Keratinocyte (primary cell): ENCODE data around the gene ALDH1A3. TPM values are rescaled to one million over a fixed set of nuclear protein-coding genes. Genes with fewer than 3 reads are reported as not detected.

ENCODE experiments used
- DNase-seq: peaks from one replicate; pipeline ENCODE4 v3.0.0-alpha.2; 2011; ENCODE audit warnings: low read depth, missing footprints, low spot score
- FAIRE-seq: peaks from 2 replicates; lab custom pipeline; 2011; peaks lifted over from hg19 to GRCh38; lab: Jason Lieb, UNC
- H2AFZ ChIP-seq: 2 replicates; pipeline ENCODE4 v1.6.0; 2012; ENCODE audit warnings: low read length, control low read depth, inconsistent platforms; ENCODE audit not compliant: control insufficient read depth
- H3K27ac ChIP-seq: 2 replicates; pipeline ENCODE4 v1.5.1; 2011; ENCODE audit warnings: low read length; ENCODE audit not compliant: control insufficient read depth, insufficient read depth
- H3K27me3 ChIP-seq: 3 replicates; pipeline ENCODE4 v1.6.0; 2011; ENCODE audit warnings: low read length; ENCODE audit not compliant: control insufficient read depth, insufficient read depth; ENCODE audit errors: extremely low read depth
- H3K36me3 ChIP-seq, 2 experiments: 2 replicates in 1 of 2; 3 replicates in 1 of 2; pipeline ENCODE4 v1.5.1; 2011; ENCODE audit warnings: low read length in 2 of 2, mild to moderate bottlenecking in 1 of 2; ENCODE audit not compliant: control insufficient read depth in 2 of 2, insufficient read depth in 2 of 2; ENCODE audit errors: extremely low read depth in 1 of 2
- H3K4me1 ChIP-seq: 3 replicates; pipeline ENCODE4 v1.5.1; 2011; ENCODE audit warnings: low read length; ENCODE audit not compliant: control insufficient read depth, insufficient read depth; ENCODE audit errors: extremely low read depth
- H3K4me2 ChIP-seq: 3 replicates; pipeline ENCODE4 v1.6.0; 2011; ENCODE audit warnings: low read depth, low read length; ENCODE audit not compliant: control insufficient read depth, insufficient read depth; ENCODE audit errors: extremely low read depth
- H3K4me3 ChIP-seq, 3 experiments: fragments of 200-600 bp in 1 of 3; sonication (generic) in 1 of 3; 2 replicates in 2 of 3; 3 replicates in 1 of 3; pipeline ENCODE4 v1.5.1; 2011 to 2016; ENCODE audit warnings: low read length in 3 of 3, mild to moderate bottlenecking in 3 of 3, control low read depth in 2 of 3, inconsistent platforms in 1 of 3, low read depth in 1 of 3, mixed read lengths in 1 of 3, mixed run types in 1 of 3, moderate library complexity in 1 of 3; ENCODE audit not compliant: control insufficient read depth in 2 of 3, insufficient read depth in 2 of 3; ENCODE audit errors: extremely low read depth in 1 of 3
- H3K79me2 ChIP-seq: 2 replicates; pipeline ENCODE4 v1.6.0; 2012; ENCODE audit warnings: low read length; ENCODE audit not compliant: control insufficient read depth, insufficient read depth
- H3K9ac ChIP-seq: 3 replicates; pipeline ENCODE4 v1.6.0; 2011; ENCODE audit warnings: low read length; ENCODE audit not compliant: control insufficient read depth, insufficient read depth; ENCODE audit errors: extremely low read depth
- H3K9me1 ChIP-seq: 3 replicates; pipeline ENCODE4 v1.6.0; 2011; ENCODE audit warnings: low read length; ENCODE audit not compliant: control insufficient read depth, insufficient read depth; ENCODE audit errors: extremely low read depth
- H3K9me3 ChIP-seq: 2 replicates; pipeline ENCODE4 v1.5.1; 2012; ENCODE audit warnings: low read depth, low read length; ENCODE audit not compliant: control insufficient read depth
- H4K20me1 ChIP-seq: 3 replicates; pipeline ENCODE4 v1.6.0; 2011; ENCODE audit warnings: low read length; ENCODE audit not compliant: control insufficient read depth, insufficient read depth; ENCODE audit errors: extremely low read depth
- EZH2 ChIP-seq: IDR thresholded peaks from one replicate; pipeline ENCODE4 v1.6.1; 2012; ENCODE audit warnings: inconsistent platforms, mild to moderate bottlenecking, low read length, moderate library complexity
- dilution Hi-C: fragments of 300-500 bp; cut with MboI; formaldehyde crosslinking; loops from one replicate; pipeline ENCODE4 v1.7.0; 2020; ENCODE audit warnings: low sequenced_read_pairs; ENCODE audit not compliant: extremely low pct_ligation_motif_present
- polyA plus RNA-seq, 5 experiments: library from polyadenylated mRNA; depleted of rRNA in 3 of 5; stranded (reverse) in 3 of 5; stranded (forward) in 1 of 5; unstranded in 1 of 5; fragments of >200 nt; gene quantifications; 1 replicate in 1 of 5; 2 replicates in 3 of 5; 3 replicates in 1 of 5; pipeline versions ENCODE4 v1.2.1 to v1.2.3, GENCODE V29; 2011 to 2012; ENCODE audit warnings: missing spikeins in 2 of 5, low read depth in 1 of 5, low replicate concordance in 1 of 5
- TF ChIP-seq, protein P1 (sequence below), 3 experiments: IDR thresholded peaks in 1 of 3; conservative IDR thresholded peaks in 1 of 3; optimal IDR thresholded peaks in 1 of 3; 2 replicates in 2 of 3; 3 replicates in 1 of 3; pipeline versions ENCODE3 to v1.5.1; 2011; ENCODE audit warnings: low read length in 3 of 3, mild to moderate bottlenecking in 3 of 3, moderate library complexity in 2 of 3, control low read depth in 1 of 3, inconsistent platforms in 1 of 3; ENCODE audit not compliant: insufficient read depth in 2 of 3; ENCODE audit errors: extremely low read depth in 1 of 3

ALDH1A3 gene
- polyA plus RNA-seq, 1 donor (not counting 4 experiments of a cell fraction or from before 2014, with no cell fraction given): 218 TPM

DNA sequence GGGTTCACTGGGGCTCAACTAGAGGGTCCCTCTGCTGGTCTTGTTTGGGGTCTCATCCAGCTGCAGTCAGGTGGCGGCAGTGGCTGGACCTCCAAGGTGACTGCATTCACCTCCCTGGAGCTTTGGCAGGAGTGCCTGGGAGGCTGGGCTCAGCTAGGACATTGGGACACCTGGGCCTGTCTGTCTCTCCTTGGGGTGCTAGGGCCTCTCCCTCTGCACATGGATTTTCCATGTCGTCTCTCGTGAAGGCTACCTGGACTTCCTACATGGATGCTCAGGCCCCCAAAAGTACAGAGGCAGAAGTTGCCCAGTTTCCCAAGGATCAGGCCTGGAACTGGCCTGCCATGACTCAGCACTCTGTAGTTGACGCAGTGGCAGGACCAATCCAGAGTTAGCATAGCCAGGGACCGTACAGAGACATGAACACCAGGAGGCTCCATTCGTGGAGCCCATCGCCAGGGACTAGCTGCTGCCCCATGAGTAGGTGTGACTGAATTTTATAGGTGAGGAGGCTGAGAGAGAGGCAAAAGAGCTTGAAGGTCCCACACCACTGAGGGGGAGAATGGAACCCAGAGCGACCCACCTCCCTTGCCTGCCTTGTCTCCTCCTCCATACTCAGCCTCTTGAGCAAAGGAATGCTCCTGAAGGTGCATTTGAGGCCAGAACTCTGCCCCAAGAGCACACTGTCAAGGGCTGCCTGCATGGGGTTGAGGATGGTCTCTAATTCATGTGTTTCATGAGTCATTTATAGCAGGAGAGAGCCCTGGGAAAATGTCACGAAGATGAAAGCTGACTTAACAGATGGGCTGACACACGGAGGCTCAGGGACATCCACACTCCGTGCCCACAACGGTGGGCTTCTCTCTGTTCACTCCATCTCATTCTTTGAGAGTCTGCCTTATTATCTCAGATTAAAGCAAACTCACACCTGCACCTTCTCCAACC is 13.0 kb upstream of the ALDH1A3 start:
- Histone ChIP-seq H3K4me3 (no peak overlapping the region), H3K9me1 (no peaks in the 10 kb centered on the region), H3K79me2 (no peaks in the 10 kb centered on the region), H3K36me3 (no peaks in the 10 kb centered on the region), H3K4me2 (no peak overlapping the region), H3K9me3 (no peaks in the 10 kb centered on the region), H3K9ac (no peak overlapping the region), H4K20me1 (no peaks in the 10 kb centered on the region), H3K4me1 (no peaks in the 10 kb centered on the region), H3K27me3 (no peaks in the 10 kb centered on the region), H2AFZ (no peak overlapping the region), H3K27ac (no peak overlapping the region)
- DNase-seq (no peak), FAIRE-seq (no peak)
- dilution Hi-C loops: no loop called here
- TF ChIP-seq, protein P1, sequence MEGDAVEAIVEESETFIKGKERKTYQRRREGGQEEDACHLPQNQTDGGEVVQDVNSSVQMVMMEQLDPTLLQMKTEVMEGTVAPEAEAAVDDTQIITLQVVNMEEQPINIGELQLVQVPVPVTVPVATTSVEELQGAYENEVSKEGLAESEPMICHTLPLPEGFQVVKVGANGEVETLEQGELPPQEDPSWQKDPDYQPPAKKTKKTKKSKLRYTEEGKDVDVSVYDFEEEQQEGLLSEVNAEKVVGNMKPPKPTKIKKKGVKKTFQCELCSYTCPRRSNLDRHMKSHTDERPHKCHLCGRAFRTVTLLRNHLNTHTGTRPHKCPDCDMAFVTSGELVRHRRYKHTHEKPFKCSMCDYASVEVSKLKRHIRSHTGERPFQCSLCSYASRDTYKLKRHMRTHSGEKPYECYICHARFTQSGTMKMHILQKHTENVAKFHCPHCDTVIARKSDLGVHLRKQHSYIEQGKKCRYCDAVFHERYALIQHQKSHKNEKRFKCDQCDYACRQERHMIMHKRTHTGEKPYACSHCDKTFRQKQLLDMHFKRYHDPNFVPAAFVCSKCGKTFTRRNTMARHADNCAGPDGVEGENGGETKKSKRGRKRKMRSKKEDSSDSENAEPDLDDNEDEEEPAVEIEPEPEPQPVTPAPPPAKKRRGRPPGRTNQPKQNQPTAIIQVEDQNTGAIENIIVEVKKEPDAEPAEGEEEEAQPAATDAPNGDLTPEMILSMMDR (optimal IDR thresholded peaks at IDR 0.05 in 1 of 3, IDR thresholded peaks at IDR 0.05 in 1 of 3, conservative IDR thresholded peaks at IDR 0.05 in 1 of 3; ENCODE audit: extremely low read depth in 1 of 3, insufficient read depth in 2 of 3, low read length in 3 of 3): no peak
- TF ChIP-seq EZH2: no peak

DNA sequence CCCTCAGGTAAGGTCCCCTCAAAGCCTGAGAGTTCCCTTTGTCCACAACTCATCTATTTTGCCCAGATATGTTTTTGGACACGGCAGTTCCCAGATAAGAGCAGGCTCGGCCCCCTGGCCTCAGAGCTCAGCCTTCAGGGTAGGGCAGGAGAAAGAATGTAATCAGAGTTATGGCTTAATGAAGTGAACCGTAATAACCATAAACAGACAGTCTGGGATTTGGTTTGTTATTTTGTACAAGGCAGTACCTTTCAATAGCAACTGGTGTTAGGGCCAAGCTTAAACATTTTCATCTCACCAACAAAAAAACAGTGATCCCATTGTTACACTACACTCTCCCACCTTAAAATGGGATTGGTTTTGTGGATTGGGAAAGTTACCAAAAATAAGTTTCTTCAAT is 12.2 kb upstream of the ALDH1A3 start:
- Histone ChIP-seq H3K27me3 (no peaks in the 10 kb centered on the region), H3K27ac (no peak overlapping the region), H4K20me1 (no peaks in the 10 kb centered on the region), H3K9ac (no peak overlapping the region), H3K9me1 (no peaks in the 10 kb centered on the region), H3K4me2 (no peak overlapping the region), H3K79me2 (no peaks in the 10 kb centered on the region), H3K4me3 (no peak overlapping the region), H2AFZ (no peak overlapping the region), H3K36me3 (no peaks in the 10 kb centered on the region), H3K4me1 (no peaks in the 10 kb centered on the region), H3K9me3 (no peaks in the 10 kb centered on the region)
- FAIRE-seq: no peak
- TF ChIP-seq, protein P1 (optimal IDR thresholded peaks at IDR 0.05 in 1 of 3, IDR thresholded peaks at IDR 0.05 in 1 of 3, conservative IDR thresholded peaks at IDR 0.05 in 1 of 3; ENCODE audit: extremely low read depth in 1 of 3, insufficient read depth in 2 of 3, low read length in 3 of 3): no peak
- no peak for TF ChIP-seq EZH2
- no peak for DNase-seq
- dilution Hi-C loops: no loop called here
